Hippocampal formation (tissue), 2 donors: ENCODE results near the gene BACH2.
A peak's percentile ranks its signal among the peaks of the same experiment; 100 is the strongest.

Experiments used
- DNase-seq, 2 donors: peaks; one replicate each; lab custom pipeline; 2025; lab: John Stamatoyannopoulos, UW

Gene BACH2

GRCh38 chr6:90237350-90237990 is 59.2 kb downstream of the BACH2 start:
- DNase-seq: no peak

GRCh38 chr6:90233994-90234393 is 62.6 kb downstream of the BACH2 start:
- DNase-seq: no peak

GRCh38 chr6:90233213-90233612 is 63.4 kb downstream of the BACH2 start:
- no peak for DNase-seq

GRCh38 chr6:90231798-90232197 is 64.8 kb downstream of the BACH2 start:
- no peak for DNase-seq

- DNase-seq: no peak
Measured at GRCh38 chr6:90231308-90231707, 65.3 kb downstream of the BACH2 start.

- no peak for DNase-seq
Measured at GRCh38 chr6:90230548-90231215, 66.0 kb downstream of the BACH2 start.

GRCh38 chr6:90229331-90230010 is 67.2 kb downstream of the BACH2 start:
- DNase-seq: no peak

GRCh38 chr6:90227673-90228072 is 69.0 kb downstream of the BACH2 start:
- no peak for DNase-seq

GRCh38 chr6:90227213-90227612 is 69.4 kb downstream of the BACH2 start:
- DNase-seq: no peak

- DNase-seq: no peak
Measured at GRCh38 chr6:90226257-90226656, 70.4 kb downstream of the BACH2 start.

- no peak for DNase-seq
Measured at GRCh38 chr6:90224196-90224595, 72.4 kb downstream of the BACH2 start.

- DNase-seq: no peak
Measured at GRCh38 chr6:90222724-90223198, 73.9 kb downstream of the BACH2 start.

- no peak for DNase-seq
Measured at GRCh38 chr6:90222008-90222407, 74.6 kb downstream of the BACH2 start.

GRCh38 chr6:90221403-90221802 is 75.2 kb downstream of the BACH2 start:
- no peak for DNase-seq

GRCh38 chr6:90220273-90220672 is 76.4 kb downstream of the BACH2 start:
- no peak for DNase-seq

- DNase-seq: peak in 1 of 2 donors; percentile 73
Measured at GRCh38 chr6:90219209-90219985, 77.2 kb downstream of the BACH2 start.

GRCh38 chr6:90218959-90219208 is 77.8 kb downstream of the BACH2 start:
- peak in 1 of 2 donors; percentile 73 for DNase-seq

GRCh38 chr6:90217506-90218127 is 79.0 kb downstream of the BACH2 start:
- DNase-seq: no peak

GRCh38 chr6:90216072-90216977 is 80.3 kb downstream of the BACH2 start:
- DNase-seq: no peak

- DNase-seq: no peak
Measured at GRCh38 chr6:90214966-90215365, 81.7 kb downstream of the BACH2 start.

GRCh38 chr6:90214461-90214860 is 82.2 kb downstream of the BACH2 start:
- DNase-seq: no peak
